ENCODE results near the gene CRACR2A. TPM values are rescaled to one million over a fixed set of nuclear protein-coding genes. Genes with fewer than 3 reads are reported as not detected.

Gene CRACR2A
- total and polyA plus RNA-seq, 2 donors, result 1.5 to 6.2 TPM

DNA sequence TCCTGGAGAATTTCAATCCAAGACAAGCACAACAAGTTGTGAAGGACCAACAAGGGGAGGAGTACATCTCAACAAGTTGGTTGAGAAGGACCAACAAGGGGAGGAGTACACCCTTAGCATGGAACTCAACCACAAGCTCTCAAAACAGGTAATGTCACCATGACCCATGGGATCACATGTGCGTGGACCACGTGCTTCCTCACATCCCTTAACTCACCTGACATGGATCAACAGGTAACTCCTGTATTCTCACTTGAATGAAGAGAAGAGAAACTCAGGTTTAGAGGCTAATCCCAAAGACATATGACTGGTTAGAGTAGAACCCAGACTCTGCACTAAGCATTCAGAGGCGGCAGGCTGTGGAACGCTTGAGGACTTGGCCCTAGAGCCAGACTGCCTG lies 6.2 kb downstream of the CRACR2A start:
- no peak overlapping the region for H3K4me3 ChIP-seq (ENCODE audit: low read depth, low read length)
- DNase-seq (ENCODE audit: extremely low spot score), result no peak
- no peaks in the 10 kb centered on the region for H3K36me3 ChIP-seq (ENCODE audit: insufficient read depth)
- WGBS, result 99% methylated on average over 4 of the region's 4 CpGs
- no peaks in the 10 kb centered on the region for H3K4me1 ChIP-seq (ENCODE audit: insufficient read depth)
- no peak overlapping the region for H3K27ac ChIP-seq (ENCODE audit: low read depth)

DNA sequence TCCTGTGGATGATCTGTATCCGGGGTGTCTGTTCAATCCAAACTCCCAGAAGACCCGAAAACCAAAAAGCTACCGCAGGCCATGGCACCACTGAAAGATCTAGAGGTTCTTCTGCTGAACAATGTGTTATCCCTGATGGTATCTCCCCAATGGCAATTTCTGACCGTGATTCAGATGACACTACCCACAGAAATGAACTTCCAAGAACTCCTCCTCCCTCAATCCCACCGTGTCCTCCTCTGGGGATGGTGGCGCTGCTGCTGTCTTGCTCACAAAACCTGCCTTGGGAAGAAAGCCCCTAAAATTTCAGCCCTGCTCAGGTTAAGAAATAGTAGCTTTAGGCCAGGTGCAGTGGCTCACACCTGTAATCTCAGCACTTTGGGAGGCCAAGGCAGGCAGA lies 7.8 kb downstream of the CRACR2A start:
- no peak overlapping the region for H3K27ac ChIP-seq (ENCODE audit: low read depth)
- 95% methylated on average over 6 of the region's 6 CpGs for WGBS
- no peak for DNase-seq (ENCODE audit: extremely low spot score)
- no peak overlapping the region for H3K4me3 ChIP-seq (ENCODE audit: low read depth, low read length)
- H3K4me1 ChIP-seq (ENCODE audit: insufficient read depth), result no peaks in the 10 kb centered on the region
- H3K36me3 ChIP-seq (ENCODE audit: insufficient read depth), result no peaks in the 10 kb centered on the region

DNA sequence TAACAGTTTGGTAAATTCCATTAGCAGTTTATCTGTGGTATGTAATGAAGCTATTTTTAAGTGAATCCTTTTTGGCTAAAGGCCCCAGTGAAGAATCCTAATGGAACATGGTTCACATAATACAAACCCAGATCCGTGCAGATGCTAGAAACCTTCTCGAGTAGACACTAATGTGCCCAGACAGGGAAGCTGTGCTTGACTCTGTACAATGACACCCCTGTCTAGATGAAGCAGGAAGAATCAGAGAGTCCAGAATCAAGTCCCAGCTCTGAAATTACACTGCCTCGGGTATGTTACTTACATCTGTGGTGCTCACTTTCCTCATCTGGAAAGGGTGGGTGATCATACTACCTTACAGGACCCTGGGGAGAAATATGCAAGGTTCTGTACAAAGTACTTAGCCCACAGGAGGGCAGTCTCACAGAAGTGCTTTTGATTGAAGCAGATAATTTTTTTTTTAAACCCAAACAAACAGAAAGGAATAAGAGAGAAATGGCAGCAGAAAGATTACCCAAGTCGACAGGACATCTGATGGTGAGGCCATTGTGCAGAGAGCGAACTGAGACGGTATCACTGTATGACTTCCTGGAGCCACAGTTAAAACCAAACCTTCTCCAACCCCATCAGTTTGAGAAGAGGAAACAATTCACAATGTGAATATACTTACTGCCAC lies 8.5 kb downstream of the CRACR2A start:
- DNase-seq (ENCODE audit: extremely low spot score), result no peak
- Histone ChIP-seq H3K27ac (ENCODE audit: low read depth) (no peak overlapping the region), H3K4me3 (ENCODE audit: low read depth, low read length) (no peak overlapping the region), H3K36me3 (ENCODE audit: insufficient read depth) (no peaks in the 10 kb centered on the region), H3K4me1 (ENCODE audit: insufficient read depth) (no peaks in the 10 kb centered on the region)
- WGBS, result 79% methylated on average over 6 of the region's 6 CpGs

DNA sequence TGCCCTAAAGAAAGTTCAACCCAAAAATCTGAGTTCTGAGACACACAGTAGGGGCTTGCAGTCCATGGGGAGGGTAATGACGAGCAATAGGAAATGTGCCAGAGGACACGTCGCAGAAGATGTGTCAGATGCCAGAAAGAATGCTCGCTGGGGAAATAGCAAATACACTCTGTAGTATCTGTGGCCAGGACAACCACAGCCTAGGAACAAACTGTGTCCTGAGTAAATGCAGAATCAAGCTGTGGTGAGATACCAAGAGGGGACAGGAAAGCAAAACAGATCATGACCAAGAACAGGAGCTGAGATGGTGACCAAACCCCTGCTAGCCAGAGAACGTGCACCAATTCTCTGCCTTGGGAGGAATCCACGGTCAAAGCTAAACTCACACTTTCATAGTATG lies 9.1 kb downstream of the CRACR2A start:
- 77% methylated on average over 6 of the region's 6 CpGs for WGBS
- no peak for DNase-seq (ENCODE audit: extremely low spot score)
- H3K4me3 ChIP-seq (ENCODE audit: low read depth, low read length), result no peak overlapping the region
- H3K4me1 ChIP-seq (ENCODE audit: insufficient read depth), result no peaks in the 10 kb centered on the region
- H3K27ac ChIP-seq (ENCODE audit: low read depth), result no peak overlapping the region
- no peaks in the 10 kb centered on the region for H3K36me3 ChIP-seq (ENCODE audit: insufficient read depth)

DNA sequence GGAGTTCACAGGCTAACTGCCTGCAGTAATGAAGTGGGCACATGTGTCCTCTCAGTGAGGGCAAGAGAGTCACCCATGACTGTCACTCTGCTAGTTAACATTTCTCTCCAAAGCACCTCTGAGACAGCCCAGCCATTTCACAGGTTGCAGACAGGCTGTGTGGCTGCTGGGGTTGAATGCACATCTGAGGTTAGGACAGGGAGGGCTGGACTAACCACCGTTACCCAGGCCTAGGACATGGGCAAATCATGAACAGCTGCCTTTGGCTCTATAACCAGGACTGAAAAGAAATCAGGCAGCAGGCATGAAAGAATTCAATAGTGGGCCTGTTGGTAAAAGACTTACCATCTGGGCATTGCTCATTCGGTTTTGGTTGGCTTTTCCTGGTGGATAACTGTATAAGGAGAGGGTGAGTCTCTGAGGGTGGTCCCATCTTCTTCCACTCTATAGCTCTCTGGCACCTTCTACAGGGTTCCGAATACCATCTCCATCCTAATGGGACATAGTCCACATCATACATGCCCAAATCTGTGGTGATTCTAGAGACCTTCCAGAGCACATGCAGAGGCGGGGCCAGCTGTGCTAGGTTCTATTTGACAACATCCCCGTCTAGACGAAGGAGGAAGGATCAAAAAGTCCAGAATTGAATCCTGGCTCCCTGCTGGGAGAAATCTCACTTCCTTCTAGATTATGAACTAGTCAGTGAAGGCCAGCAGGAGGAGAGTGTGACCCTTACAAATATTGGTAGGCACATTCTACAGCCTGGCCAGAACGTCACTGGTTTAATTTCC lies 10.8 kb downstream of the CRACR2A start:
- Histone ChIP-seq H3K27ac (ENCODE audit: low read depth) (no peak overlapping the region), H3K4me1 (ENCODE audit: insufficient read depth) (no peaks in the 10 kb centered on the region), H3K4me3 (ENCODE audit: low read depth, low read length) (no peak overlapping the region), H3K36me3 (ENCODE audit: insufficient read depth) (no peaks in the 10 kb centered on the region)
- DNase-seq (ENCODE audit: extremely low spot score), result no peak
- WGBS, result 93% methylated on average over 7 of the region's 7 CpGs

DNA sequence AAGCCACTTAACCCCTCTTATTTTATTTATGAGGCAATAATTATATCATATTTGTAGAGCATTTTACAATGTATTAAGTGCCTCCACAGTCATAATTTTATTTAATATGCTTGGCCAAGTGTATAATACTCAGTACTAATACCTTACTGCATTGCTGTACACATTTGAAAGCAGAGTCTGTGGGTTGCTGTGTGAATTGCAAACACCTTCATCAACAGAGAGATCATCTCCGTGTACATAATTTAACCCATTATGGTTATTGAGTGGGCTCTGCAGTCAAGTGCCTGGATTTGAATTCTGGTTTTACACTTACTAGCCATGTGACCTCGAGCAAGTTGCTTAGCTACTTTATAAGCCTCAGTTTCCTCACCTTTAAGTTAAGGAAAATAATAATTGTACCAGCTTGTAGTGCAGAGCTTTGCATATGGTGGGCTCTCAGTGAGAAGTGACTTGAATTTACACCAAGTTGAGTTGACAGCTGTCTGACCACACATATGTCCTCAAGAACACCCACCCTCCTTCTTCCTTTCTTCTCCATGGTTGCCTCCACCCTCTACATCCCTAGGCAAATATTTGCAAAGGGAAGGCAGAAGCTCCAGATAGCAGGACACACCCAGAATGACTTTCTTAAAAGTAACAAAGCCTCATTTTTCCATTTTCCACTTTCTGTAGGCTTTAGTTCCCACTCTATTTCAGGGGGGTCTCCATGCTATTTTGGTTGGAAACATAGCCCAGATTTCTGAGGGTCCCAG lies 12.3 kb downstream of the CRACR2A start:
- no peak overlapping the region for H3K27ac ChIP-seq (ENCODE audit: low read depth)
- 76% methylated on average over 2 of the region's 2 CpGs for WGBS
- no peaks in the 10 kb centered on the region for H3K4me1 ChIP-seq (ENCODE audit: insufficient read depth)
- H3K36me3 ChIP-seq (ENCODE audit: insufficient read depth), result no peaks in the 10 kb centered on the region
- H3K4me3 ChIP-seq (ENCODE audit: low read depth, low read length), result no peak overlapping the region
- no peak for DNase-seq (ENCODE audit: extremely low spot score)

DNA sequence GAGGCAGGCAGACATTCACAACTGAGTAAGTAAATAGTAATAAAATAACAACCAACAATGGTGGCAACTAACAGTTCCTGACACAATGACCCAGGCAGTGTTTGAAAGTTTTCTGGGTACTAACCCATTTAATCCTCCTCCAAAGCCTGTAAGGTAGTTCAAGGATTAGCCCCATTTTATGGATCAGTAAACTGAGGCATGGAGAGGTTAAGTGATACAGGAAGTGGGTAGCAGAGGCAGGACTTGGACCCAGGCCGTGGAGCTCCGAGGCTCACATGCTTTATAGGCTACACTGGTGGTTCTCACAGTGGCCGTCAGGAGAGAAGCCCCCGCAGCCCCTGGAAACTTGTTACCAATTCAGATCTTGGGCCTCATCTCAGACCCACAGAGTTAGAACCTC lies 17.5 kb downstream of the CRACR2A start:
- Histone ChIP-seq H3K27ac (ENCODE audit: low read depth) (no peak overlapping the region), H3K4me3 (ENCODE audit: low read depth, low read length) (no peak overlapping the region), H3K4me1 (ENCODE audit: insufficient read depth) (no peaks in the 10 kb centered on the region), H3K36me3 (ENCODE audit: insufficient read depth) (no peaks in the 10 kb centered on the region)
- no peak for DNase-seq (ENCODE audit: extremely low spot score)
- WGBS, result 89% methylated on average over 4 of the region's 4 CpGs

DNA sequence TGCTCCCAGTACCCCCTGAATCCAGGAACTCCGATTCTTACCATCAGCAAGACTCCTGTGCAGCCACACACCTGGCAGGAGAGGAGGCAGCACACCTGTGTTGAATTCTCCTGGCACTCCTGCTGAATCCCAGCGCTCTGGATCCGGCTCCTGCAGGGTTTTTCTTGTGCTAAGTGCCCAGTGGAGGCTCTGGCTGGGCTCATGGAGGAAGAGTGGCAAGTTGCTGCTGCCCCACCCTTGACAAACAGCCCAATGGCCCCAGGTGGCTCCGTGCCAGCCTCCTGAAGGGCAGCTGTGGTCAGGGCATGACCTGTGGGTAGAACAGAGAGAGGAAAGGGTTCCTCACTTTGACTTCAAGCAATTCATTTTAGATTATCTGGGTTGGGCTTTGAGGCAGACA lies 20.0 kb downstream of the CRACR2A start:
- 78% methylated on average over 4 of the region's 4 CpGs for WGBS

DNA sequence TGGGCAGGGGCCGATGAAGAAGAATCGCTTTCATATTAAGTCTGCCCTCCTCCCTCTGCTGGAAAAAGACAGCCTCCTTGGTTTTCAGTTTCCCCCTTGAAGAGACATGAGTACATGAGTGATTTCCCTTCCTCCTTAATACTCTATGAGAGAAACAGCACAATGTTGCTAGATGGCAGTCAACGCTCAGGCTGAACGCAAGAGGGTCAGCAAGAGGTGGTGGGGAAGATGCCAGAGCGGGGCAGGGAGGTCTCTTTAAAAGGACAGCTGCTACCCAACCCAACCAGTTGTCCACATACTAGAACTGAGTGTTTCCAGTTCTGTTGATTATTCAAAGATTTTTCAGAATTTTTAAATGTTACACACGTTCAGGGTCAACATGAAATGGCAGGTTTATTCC lies 22.8 kb downstream of the CRACR2A start:
- no peaks in the 10 kb centered on the region for H3K4me1 ChIP-seq (ENCODE audit: insufficient read depth)
- H3K4me3 ChIP-seq (ENCODE audit: low read depth, low read length), result no peak overlapping the region
- DNase-seq (ENCODE audit: extremely low spot score), result no peak
- no peak overlapping the region for H3K27ac ChIP-seq (ENCODE audit: low read depth)
- 93% methylated on average over 6 of the region's 6 CpGs for WGBS
- H3K36me3 ChIP-seq (ENCODE audit: insufficient read depth), result no peaks in the 10 kb centered on the region

More for the DNA sequence above, 20.0 kb downstream of the CRACR2A start:
- DNase-seq (ENCODE audit: extremely low spot score), result no peak
- no peaks in the 10 kb centered on the region for H3K36me3 ChIP-seq (ENCODE audit: insufficient read depth)
- H3K27ac ChIP-seq (ENCODE audit: low read depth), result no peak overlapping the region
- no peak overlapping the region for H3K4me3 ChIP-seq (ENCODE audit: low read depth, low read length)
- no peaks in the 10 kb centered on the region for H3K4me1 ChIP-seq (ENCODE audit: insufficient read depth)

DNA sequence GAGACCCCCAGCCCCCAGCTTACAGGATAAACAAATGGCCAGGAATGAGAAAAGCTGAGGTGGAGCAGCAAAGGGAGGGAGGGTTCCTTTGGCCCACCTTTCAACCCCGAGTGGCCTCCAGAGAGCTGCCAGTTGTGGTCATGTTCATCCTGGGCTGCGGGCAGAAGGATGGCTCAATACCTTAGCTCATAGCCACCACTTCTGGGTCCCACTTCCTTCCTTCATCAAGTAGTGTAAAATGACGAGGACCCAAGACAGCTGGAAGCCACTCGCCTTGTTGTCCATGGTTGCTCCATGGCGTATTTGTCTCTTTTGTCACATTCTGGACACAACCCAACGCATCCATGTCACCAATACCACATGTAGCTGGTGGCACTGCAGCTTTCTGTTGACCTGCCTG lies 24.2 kb downstream of the CRACR2A start:
- Histone ChIP-seq H3K36me3 (ENCODE audit: insufficient read depth) (no peaks in the 10 kb centered on the region), H3K4me1 (ENCODE audit: insufficient read depth) (no peaks in the 10 kb centered on the region), H3K27ac (ENCODE audit: low read depth) (no peak overlapping the region), H3K4me3 (ENCODE audit: low read depth, low read length) (no peak overlapping the region)
- no peak for DNase-seq (ENCODE audit: extremely low spot score)
- 87% methylated on average over 6 of the region's 6 CpGs for WGBS

DNA sequence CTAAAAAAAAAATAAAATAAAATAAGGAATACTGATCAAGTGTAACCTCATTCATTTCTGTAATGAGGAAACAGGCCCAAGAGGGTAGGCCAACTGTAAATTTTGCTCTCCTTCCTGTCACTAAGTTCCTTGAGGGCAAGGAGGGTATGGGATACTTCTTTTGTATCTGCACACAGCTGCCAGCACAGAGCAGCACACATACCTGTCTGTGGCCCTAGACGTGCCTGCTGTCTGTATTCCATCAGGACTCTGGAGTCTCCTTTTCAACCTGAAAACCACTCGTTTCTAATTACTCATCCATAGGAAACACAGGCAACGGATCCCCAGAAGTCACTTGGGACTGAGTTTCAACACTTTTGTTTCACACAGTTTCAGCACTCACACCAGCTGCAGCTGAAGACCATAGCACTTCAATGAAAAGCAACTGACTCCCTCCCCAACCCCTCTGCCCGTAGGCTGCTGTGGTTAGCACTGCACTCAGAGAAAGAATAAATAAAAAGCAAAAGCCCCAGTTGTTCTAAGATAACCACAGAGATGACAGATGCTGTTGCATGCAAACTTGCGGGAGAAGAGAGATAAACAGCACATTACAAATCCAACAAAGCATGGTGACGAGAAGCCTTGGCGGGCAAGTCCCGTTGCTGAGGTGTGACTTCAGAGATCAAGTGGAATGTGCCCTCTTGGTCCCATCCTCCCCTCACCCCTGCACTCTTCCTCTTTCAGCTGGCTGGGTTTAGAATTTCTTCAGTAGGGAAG lies 24.9 kb downstream of the CRACR2A start:
- DNase-seq (ENCODE audit: extremely low spot score), result no peak
- Histone ChIP-seq H3K4me1 (ENCODE audit: insufficient read depth) (no peaks in the 10 kb centered on the region), H3K4me3 (ENCODE audit: low read depth, low read length) (no peak overlapping the region), H3K27ac (ENCODE audit: low read depth) (no peak overlapping the region), H3K36me3 (ENCODE audit: insufficient read depth) (no peaks in the 10 kb centered on the region)
- 67% methylated on average over 8 of the region's 8 CpGs for WGBS

DNA sequence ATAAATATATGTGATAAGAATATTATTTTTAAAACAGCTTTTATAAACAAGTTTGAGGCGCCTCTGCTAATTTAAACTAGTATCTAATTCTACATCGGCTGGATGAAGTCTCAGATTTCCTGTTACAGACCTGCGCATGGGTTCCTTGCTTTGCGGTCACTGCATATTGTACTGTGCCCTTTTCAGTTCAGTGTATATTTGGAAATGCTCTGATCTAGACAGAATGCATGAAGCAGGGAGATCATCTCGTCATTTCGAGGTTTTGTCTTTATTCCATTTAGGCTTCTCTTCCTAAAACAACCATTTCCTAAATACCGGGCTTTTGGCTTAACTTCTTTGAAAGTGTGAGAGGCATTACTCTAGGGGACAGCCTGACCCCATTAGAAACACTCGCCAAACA lies 25.6 kb downstream of the CRACR2A start:
- 84% methylated on average over 8 of the region's 8 CpGs for WGBS
- H3K36me3 ChIP-seq (ENCODE audit: insufficient read depth), result no peaks in the 10 kb centered on the region
- DNase-seq (ENCODE audit: extremely low spot score), result no peak

DNA sequence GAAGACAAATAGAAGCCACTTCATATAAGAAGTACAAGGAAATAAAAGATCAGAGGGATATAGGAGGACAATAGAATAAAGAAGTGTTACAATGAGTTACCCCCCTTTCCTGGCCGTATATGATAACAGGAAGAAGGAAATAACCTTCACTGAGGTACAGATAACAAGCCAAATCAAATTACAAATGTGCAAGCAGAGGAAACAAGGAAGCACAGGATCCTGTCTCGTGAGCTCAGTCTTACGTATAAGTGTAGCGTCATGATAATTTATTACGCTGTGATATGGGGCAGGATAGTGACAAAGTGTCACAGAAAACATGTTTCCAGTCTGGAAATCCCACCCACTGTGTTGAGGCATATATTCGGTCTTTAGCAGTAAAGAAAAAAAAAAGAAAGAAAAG lies 26.5 kb downstream of the CRACR2A start:
- DNase-seq (ENCODE audit: extremely low spot score), result no peak
- H3K4me3 ChIP-seq (ENCODE audit: low read depth, low read length), result no peak overlapping the region
- no peaks in the 10 kb centered on the region for H3K4me1 ChIP-seq (ENCODE audit: insufficient read depth)
- no peak overlapping the region for H3K27ac ChIP-seq (ENCODE audit: low read depth)
- whole genome bisulfite sequencing, result 80% methylated on average over 6 of the region's 6 CpGs
- no peaks in the 10 kb centered on the region for H3K36me3 ChIP-seq (ENCODE audit: insufficient read depth)

More for the DNA sequence above, 25.6 kb downstream of the CRACR2A start:
- no peak overlapping the region for H3K27ac ChIP-seq (ENCODE audit: low read depth)
- H3K4me3 ChIP-seq (ENCODE audit: low read depth, low read length), result no peak overlapping the region
- no peaks in the 10 kb centered on the region for H3K4me1 ChIP-seq (ENCODE audit: insufficient read depth)
